Fibroblast of skin of right quadriceps (primary cell): ENCODE measurements around the gene CGNL1.

Source experiments
- DNase-seq: peaks from one replicate; pipeline ENCODE4 v3.0.0-alpha.2; 2013

The CGNL1 gene

GRCh38 chr15:57375827-57376695 lies at the start of gene CGNL1:
TSS of gene CGNL1 (plus strand) at chr15:57376505. CDS start at chr15:57438000, 61,495 bp downstream.
- no peak for DNase-seq

GRCh38 chr15:57327985-57328471 lies 48.3 kb upstream of the CGNL1 start:
- peak; percentile 87 for DNase-seq

DNA sequence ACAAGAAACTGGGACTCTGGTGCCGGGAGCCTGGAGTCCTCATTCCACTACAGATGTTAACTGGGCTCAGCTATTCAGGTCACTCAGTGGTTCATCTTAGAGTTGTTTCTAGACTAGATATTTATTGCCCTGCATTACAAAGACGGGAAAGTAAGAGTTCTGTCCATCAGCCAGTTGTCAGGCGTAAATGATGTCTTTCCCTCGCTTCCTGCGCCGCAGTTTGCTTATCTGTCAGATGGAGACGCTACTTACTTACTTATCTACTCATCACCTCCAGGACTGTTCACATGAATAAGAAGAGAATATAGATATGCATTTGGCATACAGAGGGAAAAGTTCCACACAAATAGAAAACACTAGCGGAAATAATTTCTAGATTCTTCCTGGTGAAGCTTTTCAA lies 47.8 kb upstream of the CGNL1 start:
- no peak for DNase-seq

DNA sequence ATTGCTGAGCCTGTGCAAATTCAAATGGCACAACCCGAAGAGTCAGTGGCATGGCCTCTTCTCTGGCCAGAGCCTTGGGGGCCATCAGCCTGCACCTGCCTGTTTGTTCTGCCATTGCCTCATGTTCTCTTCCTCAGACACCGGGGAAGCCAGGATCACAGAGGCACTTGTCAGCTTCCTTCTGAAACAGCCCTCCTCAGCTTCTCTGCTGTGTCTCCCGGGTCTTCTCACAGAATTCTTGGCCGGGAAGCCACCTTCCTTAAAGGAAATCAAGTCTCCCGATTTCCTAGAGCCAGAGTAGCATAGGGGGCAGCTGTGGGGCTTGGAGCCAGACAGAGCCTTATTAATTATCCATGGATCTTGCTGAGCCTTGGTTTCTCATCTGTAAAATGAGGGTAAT lies 47.4 kb upstream of the CGNL1 start:
- no peak for DNase-seq

DNA sequence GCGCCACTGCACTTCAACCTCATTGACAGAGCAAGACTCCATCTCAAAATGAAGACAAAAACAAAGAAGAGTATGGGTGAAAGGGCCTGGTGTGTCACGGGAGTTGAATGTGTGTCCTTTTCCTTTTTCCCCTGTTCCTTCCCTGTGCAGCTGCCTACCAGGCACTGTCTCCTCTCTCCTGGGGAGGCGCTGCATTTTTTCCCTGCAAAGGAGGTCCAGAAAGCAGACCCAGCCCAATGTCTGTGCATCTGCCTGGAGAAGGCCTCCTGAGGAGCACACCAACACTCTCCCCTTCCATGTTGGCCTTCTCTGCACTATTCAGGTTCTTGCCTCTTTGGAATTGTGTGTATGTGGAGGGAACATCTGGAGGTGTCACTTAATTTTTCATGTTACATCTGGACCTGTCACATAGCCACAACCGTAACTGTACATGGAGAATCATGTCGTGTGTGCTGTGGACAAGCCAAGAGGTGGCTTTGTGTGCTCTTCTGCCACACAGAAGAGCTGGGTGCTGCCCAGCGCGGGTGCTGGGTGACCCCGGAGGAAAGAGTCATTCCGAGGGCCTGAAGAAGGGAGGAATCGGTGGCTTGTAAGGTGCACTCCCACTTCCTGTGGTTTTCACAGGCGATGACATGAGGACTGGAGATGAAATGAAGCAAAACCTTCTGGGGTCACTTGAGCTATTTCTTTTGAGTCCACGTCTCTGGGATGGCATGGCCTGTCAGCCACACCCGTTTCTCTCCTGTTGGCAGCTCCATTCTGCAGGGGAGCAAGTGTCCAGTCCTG lies 46.5 kb upstream of the CGNL1 start:
- no peak for DNase-seq

DNA sequence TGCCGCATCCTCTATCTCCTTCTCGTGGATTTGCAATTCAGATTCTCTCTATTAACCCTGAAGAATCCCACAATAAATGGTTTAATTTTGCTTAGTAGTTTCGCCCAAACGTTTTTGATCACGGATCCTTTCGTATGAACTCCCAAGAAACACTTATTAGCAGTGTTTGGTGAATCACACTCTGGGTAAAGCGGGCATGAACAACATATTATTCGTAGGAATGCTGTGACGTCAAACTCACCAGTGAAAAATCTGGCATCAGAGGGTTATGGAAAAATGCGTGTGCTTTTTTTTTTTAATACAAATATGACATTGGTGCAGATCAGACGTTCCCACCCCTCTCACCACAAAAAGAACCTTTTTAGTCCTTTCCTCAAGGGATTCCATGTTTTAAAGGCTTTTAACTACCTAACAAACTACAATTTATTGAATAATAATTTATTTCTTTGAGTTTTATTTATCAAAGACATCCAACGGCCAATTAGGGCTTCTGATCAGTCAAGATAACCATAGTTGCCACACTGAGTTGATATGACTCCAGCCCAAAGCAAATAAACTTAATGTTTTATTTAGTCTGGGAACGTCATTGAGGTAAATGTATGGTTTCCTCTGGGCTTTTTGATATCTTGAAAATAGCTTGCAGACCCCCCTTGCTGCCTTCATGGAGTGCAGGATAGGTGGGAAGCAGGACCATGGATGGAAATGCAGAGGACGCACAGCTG lies 45.5 kb upstream of the CGNL1 start:
- DNase-seq = peak; percentile 31

DNA sequence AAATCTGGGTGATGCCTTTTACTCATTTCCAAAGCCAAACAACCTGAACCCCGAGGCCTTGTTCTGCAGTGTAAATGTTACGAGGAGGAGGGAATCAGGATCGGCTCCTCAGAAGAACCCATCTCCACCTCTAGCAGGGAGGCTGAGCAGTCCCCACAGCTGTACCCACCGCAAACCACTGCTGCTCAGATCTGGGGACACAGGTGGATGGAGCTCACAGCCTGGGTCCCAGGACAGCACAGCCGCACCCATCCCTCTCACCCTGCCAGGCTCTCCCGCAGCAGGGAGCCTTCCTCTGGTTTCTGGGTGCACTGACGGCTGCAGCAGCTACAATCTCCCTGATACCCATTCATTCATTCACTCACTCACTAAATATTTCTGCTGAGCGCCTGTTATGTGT lies 44.0 kb upstream of the CGNL1 start:
- no peak for DNase-seq

DNA sequence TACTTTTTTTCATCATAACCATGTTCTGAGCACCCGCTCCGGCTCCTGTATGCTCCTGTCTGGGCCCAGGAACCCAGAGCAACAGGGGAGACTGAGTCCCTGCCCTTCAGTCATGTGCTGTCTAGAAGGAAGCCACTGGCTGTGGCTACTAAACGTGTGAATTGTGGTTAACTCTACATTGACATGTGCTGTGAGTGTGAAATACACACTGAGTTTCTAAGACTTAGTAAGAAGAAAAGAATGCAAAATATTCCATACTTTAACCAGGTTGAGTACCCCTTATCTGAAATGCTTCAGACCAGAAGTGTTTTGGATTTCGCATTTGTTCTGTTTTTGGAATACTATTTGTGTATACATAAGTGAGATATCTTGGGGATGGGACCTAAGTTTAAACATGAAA lies 42.8 kb upstream of the CGNL1 start:
- DNase-seq = peak; percentile 54

DNA sequence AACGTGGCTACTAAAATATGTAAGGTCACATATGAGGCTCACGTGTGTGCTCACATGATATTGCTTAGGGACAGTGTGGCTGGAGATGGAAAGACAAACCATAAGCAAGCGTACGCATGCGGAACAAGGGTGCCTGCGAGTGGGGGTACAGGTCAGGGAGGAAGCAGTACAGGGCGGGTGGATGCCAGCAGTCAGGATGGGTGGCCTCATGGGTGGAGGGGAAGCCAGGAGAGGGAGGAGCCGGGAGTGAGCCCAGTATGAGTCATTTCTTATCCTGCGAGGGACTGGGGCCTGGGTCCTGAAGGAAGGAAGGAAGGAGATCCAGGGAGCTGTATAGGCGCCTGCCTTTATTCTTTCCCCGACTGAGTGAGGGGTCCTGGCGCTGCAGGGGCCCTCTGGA lies 42.0 kb upstream of the CGNL1 start:
- DNase-seq = peak; percentile 23

DNA sequence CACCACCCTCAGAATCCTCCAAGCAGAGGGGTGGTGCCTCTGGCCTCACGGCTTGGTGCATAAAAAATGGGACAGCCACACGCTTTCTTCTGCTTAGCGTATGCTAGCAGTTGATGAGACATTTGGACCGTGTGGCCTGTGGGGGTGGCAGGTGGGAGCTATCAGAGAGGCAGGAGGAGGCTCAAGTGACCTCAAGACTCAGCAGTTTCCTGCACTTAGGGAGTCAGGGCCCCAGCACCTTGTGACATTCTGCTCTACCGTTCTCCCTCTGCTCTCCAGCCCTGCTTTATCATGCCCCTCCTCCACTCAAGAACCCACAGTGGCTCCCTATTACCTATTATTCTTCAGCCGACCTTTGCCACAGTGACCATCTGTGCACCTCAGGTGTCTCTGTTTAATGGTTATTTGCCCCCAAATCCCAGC lies 41.0 kb upstream of the CGNL1 start:
- DNase-seq = no peak

- no peak for DNase-seq
Observed at GRCh38 chr15:57335719-57336118, 40.6 kb upstream of the CGNL1 start.

GRCh38 chr15:57337868-57338411 lies 38.4 kb upstream of the CGNL1 start:
- DNase-seq = no peak

DNA sequence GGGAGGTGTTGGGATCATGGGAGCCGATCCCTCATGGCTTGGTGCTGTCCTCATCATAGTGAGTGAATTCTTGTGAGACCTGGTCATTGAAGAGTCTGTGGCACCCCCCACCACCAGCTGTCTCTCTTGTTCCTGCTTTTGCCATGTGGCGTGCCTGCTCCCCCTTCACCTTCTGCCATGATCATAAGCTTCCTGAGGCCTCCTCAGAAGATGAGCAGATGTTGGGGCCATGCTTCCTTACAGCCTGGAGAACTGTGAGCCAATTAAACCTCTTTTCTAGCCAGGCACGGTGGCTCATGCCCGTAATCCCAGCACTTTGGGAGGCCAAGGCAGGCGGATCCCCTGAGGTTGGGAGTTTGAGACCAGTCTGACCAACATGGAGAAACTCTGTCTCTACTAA lies 37.0 kb upstream of the CGNL1 start:
- no peak for DNase-seq

GRCh38 chr15:57340682-57341259 lies 35.5 kb upstream of the CGNL1 start:
- peak; percentile 42 for DNase-seq

DNA sequence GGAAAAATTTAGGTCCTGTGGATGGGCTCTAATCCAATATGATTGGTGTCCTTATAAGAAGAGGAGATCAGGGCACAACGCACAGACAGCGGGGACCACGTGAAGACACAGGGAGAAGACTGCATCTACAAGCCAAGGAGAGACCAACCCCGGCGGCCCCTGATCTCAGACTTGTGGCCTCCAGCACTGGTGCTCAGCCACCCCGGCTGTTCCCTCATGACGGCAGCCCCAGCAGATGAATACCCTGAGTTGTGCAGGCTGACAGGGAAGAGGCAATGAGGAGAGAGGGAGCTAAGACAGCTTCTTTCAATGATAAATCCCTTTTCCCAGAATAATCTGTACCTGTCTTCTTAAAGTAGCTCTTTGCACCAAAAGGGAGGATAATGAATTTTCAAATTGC lies 33.3 kb upstream of the CGNL1 start:
- DNase-seq = no peak

DNA sequence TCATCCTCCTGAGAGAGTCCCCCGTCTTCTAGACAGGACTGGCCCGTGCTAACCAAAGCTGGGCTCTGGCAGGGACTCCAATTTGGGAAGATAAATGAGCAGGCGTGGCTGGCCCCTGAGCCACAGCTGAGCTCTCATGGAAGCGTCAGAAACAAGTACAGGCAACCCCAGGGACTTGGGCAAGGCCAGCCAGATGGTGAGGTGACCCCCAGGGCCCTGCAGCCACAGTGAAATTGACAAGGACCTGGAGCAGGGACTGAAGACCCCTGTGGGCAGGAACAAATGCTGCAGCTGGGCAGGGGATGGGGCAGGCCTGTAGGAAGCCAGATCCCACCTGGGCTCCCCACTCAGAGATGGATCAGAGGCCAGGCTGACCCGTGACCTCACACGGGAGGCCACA lies 32.8 kb upstream of the CGNL1 start:
- no peak for DNase-seq

- no peak for DNase-seq
Observed at GRCh38 chr15:57344282-57344681, 32.0 kb upstream of the CGNL1 start.

DNA sequence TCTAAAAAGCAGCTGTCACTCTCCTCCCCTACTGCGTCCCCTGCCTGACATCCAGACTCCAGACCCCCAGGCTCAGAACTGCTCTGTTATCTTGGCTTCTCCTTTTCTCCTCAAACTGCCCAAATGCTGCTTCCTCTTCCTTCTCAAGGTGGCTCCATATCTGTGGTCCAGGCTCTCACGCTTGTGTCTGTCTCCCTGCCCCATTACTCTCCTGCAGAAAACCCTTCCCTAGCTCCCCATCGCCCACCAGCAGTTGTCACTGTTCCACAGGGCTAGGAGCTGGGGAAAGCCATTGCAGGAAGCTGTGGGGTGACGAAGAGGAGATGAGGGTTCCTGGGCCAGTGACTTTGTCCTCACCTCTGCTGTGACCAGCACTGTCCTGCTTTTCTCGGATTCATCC lies 30.7 kb upstream of the CGNL1 start:
- no peak for DNase-seq

DNA sequence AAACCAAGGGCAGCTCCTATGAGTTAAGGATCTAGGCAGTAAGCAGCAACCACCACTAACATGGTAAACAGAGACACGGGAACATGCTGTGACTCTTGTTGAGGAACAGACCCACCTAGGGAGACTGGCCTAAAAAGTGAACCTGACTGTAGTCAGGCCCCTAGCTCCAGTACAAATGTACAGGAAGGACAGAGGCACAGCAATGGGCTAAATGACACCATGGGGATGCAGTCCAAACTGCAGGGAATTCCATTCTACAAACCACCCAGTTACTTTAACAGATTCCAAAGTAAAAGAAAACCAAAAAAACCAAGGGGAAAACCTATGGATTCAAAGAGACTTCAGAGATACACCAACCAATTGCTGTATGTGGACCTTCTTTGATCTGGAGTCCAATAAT lies 28.2 kb upstream of the CGNL1 start:
- no peak for DNase-seq

DNA sequence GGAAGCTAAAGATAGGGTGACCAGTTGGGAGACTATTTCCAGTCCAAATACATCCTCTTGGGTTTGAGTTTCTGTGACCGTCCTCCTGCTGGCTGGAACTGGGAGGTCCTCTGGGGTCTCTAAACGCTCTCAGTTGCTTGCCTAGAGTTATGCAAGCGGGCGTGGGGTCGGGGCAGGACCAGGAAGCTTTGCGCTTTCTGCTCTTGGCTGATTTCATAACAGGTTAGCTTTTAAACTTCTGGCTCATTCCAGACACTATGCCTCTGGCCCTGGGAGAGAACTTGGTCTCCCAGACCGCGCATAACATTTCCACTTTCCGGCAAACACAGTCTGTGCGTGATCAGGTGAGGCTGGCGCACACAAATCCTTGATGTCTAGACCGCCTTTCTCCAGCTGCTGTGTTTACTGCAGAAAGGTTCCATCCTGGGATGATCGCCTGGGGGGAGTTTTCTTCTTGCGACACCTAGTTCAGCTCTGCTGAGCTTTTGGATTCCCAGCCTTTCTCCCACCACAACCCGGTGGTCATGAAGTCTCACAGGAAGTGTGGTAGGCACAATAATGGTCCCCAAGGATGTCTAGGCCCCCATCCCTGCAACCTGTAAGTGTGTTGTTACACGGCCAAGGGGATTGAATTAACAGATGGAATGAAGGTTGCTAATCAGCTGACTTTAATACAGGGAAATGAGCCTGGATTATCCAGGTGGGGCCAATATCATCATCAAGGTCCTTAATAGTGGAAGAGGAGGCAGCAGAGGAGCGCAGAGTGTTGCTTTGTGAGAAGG lies 23.6 kb upstream of the CGNL1 start:
- DNase-seq = no peak

DNA sequence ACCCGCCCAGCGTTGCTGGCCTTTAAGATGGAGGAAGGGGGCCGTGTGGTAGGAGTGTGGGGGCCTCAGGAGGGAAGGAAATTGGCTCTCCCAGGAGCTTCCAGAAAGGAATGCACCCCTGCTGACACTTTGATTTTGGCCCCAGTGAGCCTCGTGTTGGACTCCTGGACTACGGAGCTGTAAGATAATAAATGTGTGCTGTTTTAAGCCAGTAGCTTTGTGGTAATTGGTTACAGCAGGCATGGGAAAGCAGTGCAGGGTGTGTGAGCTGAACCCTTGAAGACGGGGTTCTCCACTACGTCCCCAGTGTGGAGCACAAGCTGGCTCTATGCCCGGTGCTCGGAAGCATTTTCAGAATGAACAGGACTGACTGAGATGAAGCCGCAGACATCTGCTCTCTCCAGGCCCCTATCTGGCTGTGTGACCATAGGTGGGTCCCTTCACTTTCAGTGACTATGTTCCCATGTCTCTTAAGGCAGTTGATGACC lies 22.9 kb upstream of the CGNL1 start:
- DNase-seq = no peak
